Central memory CD8-positive, alpha-beta T cell (primary cell): ENCODE data around the gene HDAC2.
"Not testable (repeated sequence)": the region's sequence is repeated elsewhere in the genome, so short reads cannot be mapped to it uniquely, and the experiment has no call there.

Experiments used
- ATAC-seq: fragments of 150-1000 bp; cut with Tn5 transposase; replicated peaks from 2 replicates; pipeline ENCODE4 v1.10.0; 2022; ENCODE audit warnings: mild to moderate bottlenecking, moderate FRiP score, moderate number of reproducible peaks; ENCODE audit not compliant: poor library complexity, severe bottlenecking; ENCODE audit errors: extremely low read depth
- DNase-seq, 2 donors: peaks; one replicate each; pipeline ENCODE4 v3.0.0; 2021; ENCODE audit warnings: low spot score in 2 of 2
- H3K27ac Mint-ChIP-seq: one replicate; pipeline ENCODE4 v1.8.0; 2022; ENCODE audit warnings: low read depth, mild to moderate bottlenecking, moderate library complexity, mixed read lengths
- H3K27me3 Mint-ChIP-seq: one replicate; pipeline ENCODE4 v1.8.0; 2022; ENCODE audit warnings: mixed read lengths
- H3K36me3 Mint-ChIP-seq: one replicate; pipeline ENCODE4 v1.8.0; 2022; ENCODE audit warnings: mild to moderate bottlenecking, moderate library complexity, mixed read lengths; ENCODE audit not compliant: insufficient read depth
- H3K4me1 Mint-ChIP-seq: one replicate; pipeline ENCODE4 v1.8.0; 2022; ENCODE audit warnings: mixed read lengths
- H3K4me3 Mint-ChIP-seq: one replicate; pipeline ENCODE4 v1.8.0; 2022; ENCODE audit warnings: mild to moderate bottlenecking, moderate library complexity, mixed read lengths
- H3K9me3 Mint-ChIP-seq: one replicate; pipeline ENCODE4 v1.8.0; 2022; ENCODE audit warnings: mixed read lengths

Gene HDAC2

GRCh38 chr6:113997116-113997515 lies 26.2 kb upstream of the HDAC2 start:
- H3K4me1 Mint-ChIP-seq = no peaks in the 10 kb centered on the region
- H3K36me3 Mint-ChIP-seq = no peaks in the 10 kb centered on the region
- H3K27ac Mint-ChIP-seq = no peak overlapping the region
- peaks cover 62% of the 10 kb centered on the region for H3K27me3 Mint-ChIP-seq
- H3K4me3 Mint-ChIP-seq = no peak overlapping the region
- DNase-seq = no peak
- no peak for ATAC-seq
- no peaks in the 10 kb centered on the region for H3K9me3 Mint-ChIP-seq

DNA sequence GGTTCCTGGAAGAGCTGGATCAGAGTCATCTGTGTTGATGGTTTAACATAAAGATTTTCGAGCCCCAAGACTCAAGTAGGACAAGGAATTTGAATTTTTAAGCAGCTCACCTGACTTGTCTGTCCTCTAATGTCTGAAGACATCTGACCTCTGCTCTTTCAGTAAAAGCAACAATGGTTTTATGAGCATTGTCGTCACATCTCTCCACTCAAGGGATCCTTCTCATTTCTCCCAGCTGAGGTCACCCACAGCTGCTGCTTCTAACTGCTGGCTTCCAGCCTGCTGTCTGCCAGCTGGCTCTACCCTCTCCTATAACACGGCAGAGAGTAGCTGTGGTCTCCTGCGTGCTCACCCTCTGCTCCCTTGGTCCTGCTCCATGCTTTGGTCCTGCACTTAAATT lies 24.7 kb upstream of the HDAC2 start:
- Mint-ChIP-seq H3K36me3 (no peaks in the 10 kb centered on the region), H3K4me1 (no peaks in the 10 kb centered on the region), H3K4me3 (no peak overlapping the region), H3K9me3 (no peaks in the 10 kb centered on the region), H3K27me3 (peaks cover 60% of the 10 kb centered on the region), H3K27ac (no peak overlapping the region)
- ATAC-seq = no peak
- DNase-seq = no peak

- peaks cover 65% of the 10 kb centered on the region for H3K27me3 Mint-ChIP-seq
- ATAC-seq (peak; percentile 67), DNase-seq (peak in 1 of 2 donors; percentile 12)
- no peak overlapping the region for H3K27ac Mint-ChIP-seq
- H3K9me3 Mint-ChIP-seq = no peaks in the 10 kb centered on the region
- no peak overlapping the region for H3K4me3 Mint-ChIP-seq
- no peaks in the 10 kb centered on the region for H3K4me1 Mint-ChIP-seq
- H3K36me3 Mint-ChIP-seq = no peaks in the 10 kb centered on the region
Observed at GRCh38 chr6:113994934-113995342, 24.0 kb upstream of the HDAC2 start.

DNA sequence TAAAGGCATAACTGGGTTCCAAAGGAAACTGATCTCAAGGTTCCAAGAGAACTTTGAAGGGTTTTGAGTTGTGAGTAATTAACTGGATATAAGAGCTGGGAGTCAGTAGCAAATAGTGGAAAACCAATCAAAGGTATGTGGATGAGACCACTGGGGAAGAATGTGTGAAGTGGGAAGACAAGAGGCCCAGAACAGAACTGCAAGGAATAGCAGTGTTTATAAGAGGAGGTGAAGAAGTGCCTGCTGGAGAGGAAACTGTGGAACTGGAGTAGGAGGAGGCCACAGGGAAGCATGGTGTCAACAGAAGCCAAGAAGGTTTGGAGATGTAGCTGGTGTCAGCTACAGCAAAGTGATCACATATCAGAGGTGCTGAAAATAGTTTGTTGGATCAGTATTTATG lies 18.7 kb upstream of the HDAC2 start:
- Mint-ChIP-seq H3K27me3 (peaks cover 42% of the 10 kb centered on the region), H3K4me3 (no peak overlapping the region), H3K4me1 (no peaks in the 10 kb centered on the region), H3K27ac (no peak overlapping the region), H3K9me3 (no peaks in the 10 kb centered on the region), H3K36me3 (no peaks in the 10 kb centered on the region)
- no peak for ATAC-seq
- no peak for DNase-seq

DNA sequence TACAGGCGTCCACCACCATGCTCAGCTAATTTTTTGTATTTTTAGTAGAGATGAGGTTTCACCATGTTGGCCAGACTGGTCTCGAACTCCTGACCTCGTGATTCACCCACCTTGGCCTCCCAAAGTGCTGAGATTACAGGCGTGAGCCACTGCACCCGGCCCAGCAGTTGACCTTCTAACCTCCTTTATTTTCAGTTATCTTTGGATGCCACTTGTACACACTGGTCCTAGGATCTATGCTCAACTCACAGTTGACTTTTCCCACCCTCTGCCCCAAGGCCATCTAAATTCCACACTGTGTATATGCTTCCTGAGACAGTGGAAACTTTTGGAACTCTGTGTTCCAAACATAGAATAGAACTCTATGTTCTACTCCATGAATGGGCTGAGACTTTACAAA lies 11.7 kb upstream of the HDAC2 start:
- H3K4me1 Mint-ChIP-seq, DNase-seq, H3K27ac Mint-ChIP-seq, H3K4me3 Mint-ChIP-seq, H3K27me3 Mint-ChIP-seq, H3K9me3 Mint-ChIP-seq, ATAC-seq, H3K36me3 Mint-ChIP-seq: not testable (repeated sequence)

GRCh38 chr6:113982055-113982550 lies 11.2 kb upstream of the HDAC2 start:
- Mint-ChIP-seq H3K4me3 (no peak overlapping the region), H3K27ac (no peak overlapping the region), H3K36me3 (no peaks in the 10 kb centered on the region), H3K4me1 (no peaks in the 10 kb centered on the region), H3K9me3 (no peaks in the 10 kb centered on the region), H3K27me3 (no peaks in the 10 kb centered on the region)
- ATAC-seq (no peak), DNase-seq (no peak)

- ATAC-seq = no peak
- H3K27ac Mint-ChIP-seq = no peak overlapping the region
- no peak for DNase-seq
- no peaks in the 10 kb centered on the region for H3K36me3 Mint-ChIP-seq
- H3K27me3 Mint-ChIP-seq = no peaks in the 10 kb centered on the region
- H3K9me3 Mint-ChIP-seq = no peaks in the 10 kb centered on the region
- H3K4me1 Mint-ChIP-seq = no peaks in the 10 kb centered on the region
- H3K4me3 Mint-ChIP-seq = no peak overlapping the region
Observed at GRCh38 chr6:113980937-113981554, 10.1 kb upstream of the HDAC2 start.

GRCh38 chr6:113979937-113980336 lies 9.0 kb upstream of the HDAC2 start:
- ATAC-seq (no peak), DNase-seq (no peak)
- no peaks in the 10 kb centered on the region for H3K36me3 Mint-ChIP-seq
- H3K9me3 Mint-ChIP-seq = no peaks in the 10 kb centered on the region
- H3K27ac Mint-ChIP-seq = no peak overlapping the region
- no peaks in the 10 kb centered on the region for H3K27me3 Mint-ChIP-seq
- no peaks in the 10 kb centered on the region for H3K4me1 Mint-ChIP-seq
- no peak overlapping the region for H3K4me3 Mint-ChIP-seq

GRCh38 chr6:113978084-113978675 lies 7.2 kb upstream of the HDAC2 start:
- no peak overlapping the region for H3K27ac Mint-ChIP-seq
- no peaks in the 10 kb centered on the region for H3K9me3 Mint-ChIP-seq
- no peaks in the 10 kb centered on the region for H3K36me3 Mint-ChIP-seq
- no peaks in the 10 kb centered on the region for H3K27me3 Mint-ChIP-seq
- DNase-seq (no peak), ATAC-seq (no peak)
- H3K4me3 Mint-ChIP-seq = no peak overlapping the region
- no peaks in the 10 kb centered on the region for H3K4me1 Mint-ChIP-seq

DNA sequence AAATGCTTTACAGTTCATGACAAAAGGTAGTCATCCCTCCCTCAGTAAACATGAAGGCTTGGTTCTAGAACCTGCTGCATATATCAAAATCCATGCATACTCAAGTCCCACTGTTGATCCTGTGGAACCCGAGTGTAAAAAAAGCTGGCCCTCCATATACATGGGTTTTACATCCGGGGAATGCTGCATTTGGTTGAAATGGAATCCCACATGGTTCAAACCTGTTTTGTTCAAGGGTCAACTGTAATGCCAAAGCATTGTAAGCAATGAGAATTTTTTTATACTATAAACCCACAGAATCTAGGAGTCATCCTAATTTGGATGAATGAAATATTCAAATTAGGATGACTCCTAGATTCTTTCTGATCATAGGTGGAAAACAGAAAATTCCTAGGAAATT lies 5.9 kb upstream of the HDAC2 start:
- Mint-ChIP-seq H3K36me3 (peaks cover 2% of the 10 kb centered on the region), H3K4me1 (no peaks in the 10 kb centered on the region), H3K27ac (no peak overlapping the region), H3K27me3 (no peaks in the 10 kb centered on the region), H3K4me3 (no peak overlapping the region), H3K9me3 (no peaks in the 10 kb centered on the region)
- ATAC-seq (no peak), DNase-seq (no peak)

GRCh38 chr6:113971741-113972140 lies 793 bp upstream of the HDAC2 start:
- Mint-ChIP-seq H3K27ac (peak overlapping the region; percentile 93), H3K36me3 (peaks cover 11% of the 10 kb centered on the region), H3K9me3 (no peaks in the 10 kb centered on the region), H3K4me3 (peak overlapping the region; percentile 96), H3K27me3 (no peaks in the 10 kb centered on the region), H3K4me1 (peaks cover 31% of the 10 kb centered on the region)
- DNase-seq = no peak
- no peak for ATAC-seq

GRCh38 chr6:113969888-113970804 lies 802 bp downstream of the HDAC2 start:
- Mint-ChIP-seq H3K4me3 (peak overlapping the region; percentile 96), H3K27me3 (no peaks in the 10 kb centered on the region), H3K4me1 (peaks cover 35% of the 10 kb centered on the region), H3K27ac (peak overlapping the region; percentile 93), H3K9me3 (no peaks in the 10 kb centered on the region), H3K36me3 (peaks cover 11% of the 10 kb centered on the region)
- peak; percentile 44 for ATAC-seq
- DNase-seq = peak in 1 of 2 donors; percentile 29
